HEK293 (cell line): ENCODE measurements around the gene CDK5R2.

Experiments
- ZNF121 ChIP-seq: fragments of 450-650 bp; formaldehyde crosslinking; IDR thresholded peaks from 2 replicates; pipeline ENCODE4 v1.5.1; 2016; ENCODE audit warnings: missing biosample characterization, missing genetic modification characterization
- ZNF548 ChIP-seq: fragments of 450-650 bp; formaldehyde crosslinking; IDR thresholded peaks from 2 replicates; pipeline ENCODE4 v1.5.1; 2016; ENCODE audit warnings: missing biosample characterization, missing genetic modification characterization
- ZNF76 ChIP-seq: fragments of 450-650 bp; formaldehyde crosslinking; IDR thresholded peaks from 2 replicates; pipeline ENCODE4; 2016; ENCODE audit warnings: low read depth, missing biosample characterization, missing genetic modification characterization, borderline replicate concordance
- TF ChIP-seq, protein P1 (sequence below): fragments of 450-650 bp; formaldehyde crosslinking; IDR thresholded peaks from 2 replicates; pipeline ENCODE4 v1.5.1; 2016; ENCODE audit warnings: missing biosample characterization, missing genetic modification characterization

DNA sequence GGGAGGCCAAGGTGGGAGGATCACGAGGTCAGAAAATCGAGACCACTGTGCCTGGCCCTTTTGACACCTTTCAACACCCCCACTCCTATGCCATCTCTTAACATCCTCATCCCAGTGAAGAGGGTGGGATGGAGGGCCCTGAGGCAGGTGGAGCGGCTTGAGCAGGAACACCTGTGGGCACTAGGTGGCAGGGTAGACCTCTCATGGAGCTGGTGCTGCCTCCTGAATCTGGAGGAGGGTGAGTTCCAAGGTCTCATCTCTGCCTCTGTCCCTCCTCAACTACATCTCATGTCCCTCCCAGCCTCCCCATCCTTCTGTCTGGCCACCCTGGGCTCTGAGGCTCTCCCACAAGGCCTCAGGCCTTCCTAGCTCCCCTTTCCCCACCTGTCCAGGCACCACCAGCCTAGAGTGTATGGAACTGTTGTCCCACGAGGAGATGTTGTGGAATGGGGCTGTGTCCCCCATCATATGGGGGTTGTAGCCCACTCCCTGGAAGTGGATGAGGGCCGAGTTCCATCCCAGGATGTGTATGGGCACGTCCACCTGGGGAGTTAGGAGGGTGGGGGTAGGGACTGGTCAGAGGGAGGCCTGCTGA lies 50.8 kb downstream of the CDK5R2 start:
- no peak for TF ChIP-seq ZNF548 (tag by site-specific recombination)
- TF ChIP-seq, protein P1, sequence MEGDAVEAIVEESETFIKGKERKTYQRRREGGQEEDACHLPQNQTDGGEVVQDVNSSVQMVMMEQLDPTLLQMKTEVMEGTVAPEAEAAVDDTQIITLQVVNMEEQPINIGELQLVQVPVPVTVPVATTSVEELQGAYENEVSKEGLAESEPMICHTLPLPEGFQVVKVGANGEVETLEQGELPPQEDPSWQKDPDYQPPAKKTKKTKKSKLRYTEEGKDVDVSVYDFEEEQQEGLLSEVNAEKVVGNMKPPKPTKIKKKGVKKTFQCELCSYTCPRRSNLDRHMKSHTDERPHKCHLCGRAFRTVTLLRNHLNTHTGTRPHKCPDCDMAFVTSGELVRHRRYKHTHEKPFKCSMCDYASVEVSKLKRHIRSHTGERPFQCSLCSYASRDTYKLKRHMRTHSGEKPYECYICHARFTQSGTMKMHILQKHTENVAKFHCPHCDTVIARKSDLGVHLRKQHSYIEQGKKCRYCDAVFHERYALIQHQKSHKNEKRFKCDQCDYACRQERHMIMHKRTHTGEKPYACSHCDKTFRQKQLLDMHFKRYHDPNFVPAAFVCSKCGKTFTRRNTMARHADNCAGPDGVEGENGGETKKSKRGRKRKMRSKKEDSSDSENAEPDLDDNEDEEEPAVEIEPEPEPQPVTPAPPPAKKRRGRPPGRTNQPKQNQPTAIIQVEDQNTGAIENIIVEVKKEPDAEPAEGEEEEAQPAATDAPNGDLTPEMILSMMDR (tag by site-specific recombination) = peak; percentile 79
- no peak for TF ChIP-seq ZNF121
- no peak for TF ChIP-seq ZNF76 (tag by site-specific recombination)
